Stimulated activated CD4-positive, alpha-beta T cell treated with anti-CD3 and anti-CD28 coated beads, Interleukin-2, amount 100 ng/mL, for 4 hours (primary cell): ENCODE results near the gene CFL1.

Experiments
- DNase-seq: peaks from one replicate; pipeline ENCODE4 v3.0.0-alpha.2; 2020; ENCODE audit warnings: low read depth

Gene CFL1

DNA sequence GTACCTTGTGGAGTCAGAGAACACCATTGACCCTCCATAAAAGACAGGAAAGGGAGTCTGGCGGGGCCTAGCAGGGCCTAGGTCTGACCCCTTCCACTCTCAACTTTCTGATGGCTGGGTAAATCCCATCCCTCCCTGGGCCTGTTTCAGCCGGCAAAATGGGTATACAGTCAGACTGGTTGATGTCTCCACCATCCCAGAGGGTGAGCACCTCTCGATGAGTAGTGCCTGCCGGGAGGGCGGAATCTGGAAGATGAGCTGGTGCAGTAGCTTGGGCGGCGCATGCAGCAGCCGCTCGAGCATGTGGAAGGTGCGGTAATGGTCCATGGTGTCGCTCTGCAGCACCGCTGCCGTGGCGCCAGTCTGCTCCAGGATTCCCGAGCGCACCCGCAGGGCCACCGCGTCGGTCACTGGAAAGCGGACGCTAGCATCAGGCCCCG is 29.8 kb upstream of the CFL1 start:
- DNase-seq = peak; percentile 13

DNA sequence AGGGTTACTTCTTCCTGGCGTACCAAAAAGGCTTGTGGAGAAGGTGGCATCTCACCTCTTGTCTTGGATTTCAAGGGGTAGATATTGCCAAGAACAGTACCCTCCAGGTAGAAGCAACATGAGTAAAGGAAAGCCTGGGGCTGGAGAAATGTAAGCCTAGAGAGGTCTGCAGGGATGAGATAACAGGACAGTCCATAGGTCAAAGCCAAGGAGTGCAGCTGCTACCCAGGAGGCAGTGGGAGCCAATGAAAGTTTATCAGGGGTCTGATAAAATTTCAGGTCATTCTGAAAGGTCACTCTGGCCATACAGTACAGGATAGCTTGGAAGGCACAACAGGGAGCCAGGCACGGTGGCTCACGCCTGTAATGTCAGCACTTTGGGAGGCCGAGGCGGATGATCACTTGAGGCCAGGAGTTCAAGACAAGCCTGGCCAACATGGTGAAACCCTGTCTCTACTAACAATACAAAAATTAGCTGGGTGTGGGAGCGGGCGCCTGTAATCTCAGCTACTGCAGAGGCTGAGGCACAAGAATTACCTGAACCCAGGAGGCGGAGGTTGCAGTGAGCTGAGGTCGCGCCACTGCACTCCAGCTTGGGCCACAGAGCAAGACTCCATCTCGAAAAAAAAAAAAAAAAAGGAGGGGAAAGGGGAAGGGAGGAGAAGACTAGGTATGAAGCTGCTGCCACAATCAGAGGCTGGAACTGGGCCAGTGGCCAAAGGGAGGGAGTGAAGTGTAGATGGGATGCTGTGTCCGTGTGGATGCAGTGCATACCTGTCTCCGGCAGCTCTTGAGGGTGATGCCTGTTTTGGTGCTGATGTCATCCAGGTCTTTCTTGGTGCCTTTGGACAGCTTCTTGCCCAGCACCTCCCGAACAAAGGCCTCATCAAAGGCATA is 29.1 kb upstream of the CFL1 start:
- no peak for DNase-seq

DNA sequence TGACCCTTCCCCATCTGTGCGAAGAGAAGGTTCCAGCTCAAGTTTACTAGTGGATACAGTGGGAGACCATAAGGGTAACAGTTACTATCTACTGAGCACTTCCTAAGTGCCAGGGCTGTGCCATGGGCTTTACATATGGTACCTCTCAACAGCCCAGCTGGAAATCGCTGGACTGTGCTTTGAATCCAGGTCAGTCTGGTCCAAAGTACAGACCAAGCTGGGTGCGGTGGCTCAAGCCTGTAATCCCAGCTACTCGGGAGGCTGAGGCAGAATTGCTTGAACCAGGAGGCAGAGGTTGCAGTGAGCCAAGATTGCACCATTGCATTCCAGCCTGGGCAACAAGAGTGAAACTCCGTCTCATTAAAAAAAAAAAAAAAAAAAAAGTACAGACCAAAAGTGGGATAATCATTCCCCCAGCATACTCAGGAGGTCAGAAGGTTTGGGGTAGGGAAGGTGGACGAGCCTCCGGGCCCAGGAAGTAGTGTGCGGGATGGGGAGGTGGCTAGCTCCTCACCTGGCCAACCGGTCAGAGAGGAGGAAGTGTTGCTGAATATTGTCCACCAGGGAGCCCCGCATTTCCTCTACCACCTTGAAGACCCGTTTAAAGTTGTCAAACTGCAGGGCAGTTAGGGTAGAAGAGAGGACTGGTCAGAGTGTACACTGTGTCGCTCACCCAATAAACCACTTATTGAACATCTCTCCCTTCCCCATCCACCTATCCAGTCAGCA is 28.0 kb upstream of the CFL1 start:
- DNase-seq = no peak

DNA sequence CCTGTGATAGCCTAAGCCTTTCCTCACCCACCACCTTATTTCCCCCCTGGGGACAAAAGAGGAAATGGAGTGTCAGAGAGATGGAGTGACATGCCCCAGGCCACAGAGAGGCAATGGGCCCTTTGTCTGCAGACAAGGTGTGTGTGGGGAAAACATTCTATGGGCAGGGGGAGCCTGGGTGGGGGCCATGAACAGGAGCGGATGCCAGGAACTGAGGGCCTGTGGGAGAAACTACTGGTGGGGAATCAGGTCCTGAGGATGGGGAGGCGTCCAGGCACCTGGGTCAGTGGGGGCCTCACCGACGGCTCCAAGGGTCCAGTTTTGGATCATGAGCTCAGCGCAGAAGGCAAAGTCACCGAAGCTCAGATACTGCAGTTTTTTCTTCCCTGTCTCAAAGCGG is 27.3 kb upstream of the CFL1 start:
- no peak for DNase-seq

DNA sequence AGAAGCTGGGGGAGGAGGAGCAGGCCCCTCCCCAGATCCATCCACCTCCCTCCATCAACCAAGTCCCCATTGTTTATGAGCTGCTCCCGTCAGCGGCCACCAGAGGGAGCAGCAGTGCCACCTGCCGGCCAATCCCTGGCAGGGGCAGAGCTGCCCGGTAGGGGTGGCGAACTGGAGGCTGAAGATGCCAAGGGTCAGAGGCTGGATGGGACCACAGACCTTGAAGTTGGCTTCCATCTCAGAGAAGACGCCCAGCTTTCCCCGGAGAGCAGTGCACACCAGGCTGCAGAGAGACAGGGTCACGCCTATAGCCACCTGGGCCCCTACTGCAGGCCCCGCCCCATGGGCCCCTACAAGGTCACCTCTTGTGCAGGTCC is 26.7 kb upstream of the CFL1 start:
- DNase-seq = peak; percentile 69

DNA sequence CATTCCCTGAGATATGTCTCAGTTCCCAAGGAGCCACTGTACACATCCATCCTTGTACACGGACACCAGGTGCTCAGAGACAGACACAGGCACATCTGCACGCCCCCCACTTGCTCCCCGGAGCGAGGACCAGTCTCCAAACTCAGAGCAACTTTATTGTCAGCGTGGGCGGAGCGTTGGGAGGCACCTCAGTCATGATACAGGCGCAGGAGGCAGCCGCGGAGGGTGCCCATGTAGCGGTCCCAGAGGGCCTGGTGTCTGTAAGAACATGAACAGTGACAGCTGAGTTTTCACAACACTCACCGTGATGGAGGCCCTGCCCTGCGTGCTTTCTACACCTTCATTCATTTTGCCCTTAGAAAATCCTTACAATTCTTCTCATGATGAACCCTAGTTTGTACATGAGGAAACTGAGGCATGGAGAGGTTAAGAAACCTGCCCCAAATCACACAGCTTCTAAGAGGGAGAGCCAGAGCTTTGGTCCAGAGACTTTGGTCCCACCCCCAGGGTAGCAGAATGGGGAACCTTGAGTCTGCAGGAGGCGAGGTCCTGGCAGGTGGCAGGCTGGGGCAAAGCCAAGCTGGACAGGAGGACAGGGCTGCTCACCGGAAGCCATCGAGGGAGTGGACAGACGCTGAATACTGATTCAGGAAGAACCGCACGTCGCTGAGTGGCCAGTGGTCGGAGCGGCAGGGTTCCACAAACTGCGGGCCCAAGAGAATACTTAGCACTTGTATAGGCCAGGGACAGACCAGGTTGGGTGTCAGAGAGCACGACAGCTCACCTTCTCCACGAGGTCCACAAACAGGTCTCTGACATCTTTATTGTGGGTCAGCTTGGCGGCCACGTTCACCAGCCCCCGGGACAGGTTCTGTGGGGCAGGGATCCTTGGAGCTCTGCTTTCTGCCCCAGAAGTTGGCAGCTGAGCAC is 26.1 kb upstream of the CFL1 start:
- no peak for DNase-seq

DNA sequence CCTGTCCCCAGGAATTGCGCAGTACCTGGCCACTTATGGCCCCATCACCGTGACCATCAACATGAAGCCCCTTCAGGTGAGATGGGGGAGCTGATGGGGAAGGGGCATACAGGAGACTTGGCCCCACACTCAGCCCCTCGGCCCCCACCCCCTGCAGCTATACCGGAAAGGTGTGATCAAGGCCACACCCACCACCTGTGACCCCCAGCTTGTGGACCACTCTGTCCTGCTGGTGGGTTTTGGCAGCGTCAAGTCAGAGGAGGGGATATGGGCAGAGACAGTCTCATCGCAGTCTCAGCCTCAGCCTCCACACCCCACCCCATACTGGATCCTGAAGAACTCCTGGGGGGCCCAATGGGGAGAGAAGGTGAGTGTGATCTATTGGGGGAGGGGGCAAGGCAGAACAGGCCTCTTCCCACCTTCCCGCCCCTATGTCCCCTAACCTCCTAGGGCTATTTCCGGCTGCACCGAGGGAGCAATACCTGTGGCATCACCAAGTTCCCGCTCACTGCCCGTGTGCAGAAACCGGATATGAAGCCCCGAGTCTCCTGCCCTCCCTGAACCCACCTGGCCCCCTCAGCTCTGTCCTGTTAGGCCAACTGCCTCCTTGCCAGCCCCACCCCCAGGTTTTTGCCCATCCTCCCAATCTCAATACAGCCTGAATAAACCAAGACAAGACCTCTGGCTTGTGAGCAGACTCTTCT is 25.2 kb upstream of the CFL1 start:
- no peak for DNase-seq

DNA sequence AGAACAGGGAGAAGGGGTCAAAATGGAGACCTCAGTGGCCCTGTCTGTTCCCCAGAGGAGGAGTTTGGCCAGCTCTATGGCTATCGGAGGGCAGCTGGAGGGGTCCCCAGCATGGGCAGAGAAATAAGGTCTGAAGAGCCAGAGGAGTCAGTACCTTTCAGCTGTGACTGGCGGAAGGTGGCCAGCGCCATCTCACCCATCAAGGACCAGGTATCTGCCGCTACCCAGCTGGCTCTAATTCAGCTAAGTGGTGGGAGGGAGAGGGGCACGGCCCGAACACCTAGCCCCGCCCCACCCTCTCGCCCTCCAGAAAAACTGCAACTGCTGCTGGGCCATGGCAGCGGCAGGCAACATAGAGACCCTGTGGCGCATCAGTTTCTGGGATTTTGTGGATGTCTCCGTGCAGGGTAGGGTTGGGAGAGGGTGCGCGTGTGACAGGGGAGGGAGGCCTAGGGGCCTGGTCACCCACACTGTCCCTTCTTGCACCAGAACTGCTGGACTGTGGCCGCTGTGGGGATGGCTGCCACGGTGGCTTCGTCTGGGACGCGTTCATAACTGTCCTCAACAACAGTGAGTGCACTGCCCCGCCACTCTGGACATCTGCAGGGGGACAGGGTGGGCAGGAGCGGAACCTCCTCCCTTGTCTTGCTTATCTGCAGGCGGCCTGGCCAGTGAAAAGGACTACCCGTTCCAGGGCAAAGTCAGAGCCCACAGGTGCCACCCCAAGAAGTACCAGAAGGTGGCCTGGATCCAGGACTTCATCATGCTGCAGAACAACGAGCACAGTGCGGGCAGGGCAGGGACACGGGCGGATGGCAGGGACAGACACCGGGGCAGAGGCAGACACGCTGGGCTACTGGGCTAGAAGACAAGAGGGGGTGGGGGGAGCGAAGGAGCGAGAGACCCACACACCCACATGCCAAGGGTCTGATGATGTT is 24.4 kb upstream of the CFL1 start:
- no peak for DNase-seq

DNA sequence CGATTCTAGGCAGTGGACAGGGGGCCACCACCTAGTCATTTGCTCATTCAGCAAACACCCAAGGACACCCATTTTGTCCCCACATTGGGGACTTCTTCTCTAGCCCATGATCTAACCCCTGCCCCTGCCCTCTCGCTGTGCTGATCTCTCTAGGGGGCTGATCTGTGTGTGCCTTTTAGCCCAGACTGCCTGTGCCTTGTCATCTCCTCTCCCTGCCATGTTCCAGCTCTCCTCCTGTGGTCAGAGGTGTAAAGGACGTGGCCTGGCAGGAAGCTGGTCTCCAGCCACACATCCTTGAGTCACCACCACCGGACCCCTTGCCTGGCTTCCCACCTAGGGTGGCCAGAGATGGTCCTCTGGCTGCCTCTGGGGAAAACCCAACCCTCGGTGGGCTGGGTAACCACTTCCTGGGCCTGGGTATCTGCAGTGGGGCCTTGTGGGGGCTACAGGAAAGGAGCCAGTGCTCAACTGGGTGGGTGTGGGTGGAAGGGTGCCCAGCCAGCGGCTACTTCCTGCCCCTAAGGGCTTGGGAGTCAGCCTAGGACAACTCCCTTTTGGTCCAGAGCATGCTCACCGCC is 23.0 kb upstream of the CFL1 start:
- DNase-seq = no peak

DNA sequence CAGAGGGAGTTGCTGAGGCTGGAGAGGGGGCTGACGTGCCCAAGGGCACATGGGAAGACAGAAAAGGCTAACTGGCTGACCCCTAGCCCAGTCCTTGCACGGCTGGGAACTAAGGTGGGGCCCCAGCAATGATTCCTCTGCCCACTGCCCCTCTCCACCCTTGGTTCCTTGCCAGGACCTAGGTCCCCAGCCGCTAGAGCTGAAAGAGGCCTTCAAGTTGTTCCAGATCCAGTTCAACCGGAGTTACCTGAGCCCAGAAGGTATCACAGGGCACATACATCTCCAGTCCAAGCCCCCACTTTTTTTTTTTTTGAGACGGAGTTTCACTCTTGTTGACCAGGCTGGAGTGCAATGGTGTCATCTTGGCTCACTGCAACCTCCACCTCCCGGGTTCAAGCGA is 22.0 kb upstream of the CFL1 start:
- DNase-seq = no peak

DNA sequence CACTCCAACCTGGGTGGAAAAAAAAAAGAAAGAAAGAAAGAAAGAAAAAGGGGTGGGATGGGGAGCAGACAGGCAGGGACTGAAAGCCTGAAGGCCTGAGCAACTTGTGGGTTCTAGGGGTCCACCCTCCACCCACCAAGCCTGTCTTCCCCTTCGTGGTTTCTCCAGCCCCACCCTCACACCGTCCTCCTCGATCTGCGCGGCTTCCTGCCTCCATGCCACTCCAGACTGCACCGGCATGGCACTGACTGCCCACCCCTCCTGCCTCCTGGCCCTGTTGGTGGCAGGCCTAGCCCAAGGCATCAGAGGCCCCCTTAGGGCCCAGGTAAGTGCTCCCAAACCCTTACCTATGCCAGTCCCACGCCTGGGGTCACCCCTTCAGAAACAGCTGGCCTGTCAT is 21.6 kb upstream of the CFL1 start, which contains the start of gene CTSW:
TSS of gene CTSW (plus strand) at position 221 of the 400 bp plus-strand sequence. CDS start at position 239, 18 bp downstream.
- no peak for DNase-seq

DNA sequence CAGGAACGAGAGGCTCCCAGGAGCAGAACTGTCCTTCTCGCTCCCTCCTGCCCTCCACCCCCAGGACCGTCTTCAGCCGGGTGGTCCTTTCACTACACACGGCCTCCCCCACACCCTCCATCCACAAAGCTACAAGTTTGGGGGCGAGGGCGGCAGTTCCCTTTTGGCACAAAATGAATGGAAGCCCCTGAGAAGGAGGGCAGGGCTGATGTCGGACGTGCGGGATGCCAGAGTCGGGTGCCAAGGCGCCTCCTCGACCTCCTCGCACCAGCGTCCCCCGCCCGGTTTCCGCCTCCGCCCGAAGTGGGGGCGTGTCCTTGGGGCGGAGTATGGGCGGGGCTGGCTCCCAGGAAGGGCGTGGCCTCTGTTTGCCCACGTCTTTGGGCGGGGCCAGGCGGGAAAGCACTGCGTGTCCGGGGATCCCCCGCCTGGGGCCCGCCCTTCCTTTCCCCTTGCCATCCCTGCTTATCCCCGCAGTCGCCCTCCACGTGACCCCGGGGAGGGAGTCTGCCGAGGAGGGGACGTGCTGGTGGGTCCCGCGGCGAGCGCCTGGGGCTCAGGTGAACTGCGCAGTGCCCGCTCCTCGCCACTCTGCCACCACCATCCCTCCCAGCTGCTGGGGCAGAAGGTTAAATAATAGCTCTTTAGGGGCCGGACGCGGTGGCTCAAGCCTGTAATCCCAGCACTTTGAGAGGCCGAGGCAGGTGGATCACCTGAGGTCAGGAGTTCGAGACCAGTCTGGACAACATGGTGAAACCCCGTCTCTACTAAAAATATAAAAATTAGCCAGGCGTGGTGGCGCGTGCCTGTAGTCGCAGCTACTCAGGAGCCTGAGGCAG is 15.6 kb upstream of the CFL1 start:
- DNase-seq = peak; percentile 93

DNA sequence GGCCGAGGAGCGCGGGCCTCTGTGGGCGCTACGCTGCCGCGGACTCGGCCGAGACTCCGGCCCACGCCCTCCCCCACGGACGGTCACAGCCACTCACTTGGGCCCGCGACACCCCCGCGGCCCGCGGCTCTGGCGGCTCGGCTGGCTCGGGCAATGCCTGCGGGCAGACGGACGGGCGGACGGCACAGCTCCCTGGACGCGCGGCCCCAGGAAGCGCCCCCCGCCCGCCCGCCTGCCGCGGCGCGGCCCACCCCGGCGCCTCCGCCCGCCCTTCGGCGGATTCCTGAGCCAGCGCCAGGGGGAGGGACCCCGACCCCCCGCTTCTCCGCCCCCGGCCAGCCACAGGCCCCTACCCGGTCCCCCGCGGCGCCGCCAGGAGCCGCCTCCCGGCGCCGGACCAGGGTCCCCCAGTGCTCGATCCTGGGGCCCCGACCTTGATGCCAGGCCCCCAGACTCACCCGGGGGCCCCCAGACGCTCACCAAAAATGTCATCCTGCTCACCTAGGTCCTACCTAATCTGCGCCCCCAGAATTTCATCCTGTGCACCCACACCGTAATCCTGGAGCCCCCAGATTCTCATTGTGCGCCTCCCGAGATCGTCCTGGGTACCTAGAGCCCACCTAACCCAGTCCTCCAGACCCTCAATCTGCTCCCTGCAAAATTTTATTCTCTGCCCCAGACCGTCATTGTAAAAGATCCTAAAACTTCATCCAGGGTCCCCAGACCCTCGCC is 14.8 kb upstream of the CFL1 start, which contains the start of gene EFEMP2:
TSS of gene EFEMP2 (minus strand) at position 215 of the 732 bp plus-strand sequence. CDS start 446 bp downstream, outside the sequence.
- no peak for DNase-seq

DNA sequence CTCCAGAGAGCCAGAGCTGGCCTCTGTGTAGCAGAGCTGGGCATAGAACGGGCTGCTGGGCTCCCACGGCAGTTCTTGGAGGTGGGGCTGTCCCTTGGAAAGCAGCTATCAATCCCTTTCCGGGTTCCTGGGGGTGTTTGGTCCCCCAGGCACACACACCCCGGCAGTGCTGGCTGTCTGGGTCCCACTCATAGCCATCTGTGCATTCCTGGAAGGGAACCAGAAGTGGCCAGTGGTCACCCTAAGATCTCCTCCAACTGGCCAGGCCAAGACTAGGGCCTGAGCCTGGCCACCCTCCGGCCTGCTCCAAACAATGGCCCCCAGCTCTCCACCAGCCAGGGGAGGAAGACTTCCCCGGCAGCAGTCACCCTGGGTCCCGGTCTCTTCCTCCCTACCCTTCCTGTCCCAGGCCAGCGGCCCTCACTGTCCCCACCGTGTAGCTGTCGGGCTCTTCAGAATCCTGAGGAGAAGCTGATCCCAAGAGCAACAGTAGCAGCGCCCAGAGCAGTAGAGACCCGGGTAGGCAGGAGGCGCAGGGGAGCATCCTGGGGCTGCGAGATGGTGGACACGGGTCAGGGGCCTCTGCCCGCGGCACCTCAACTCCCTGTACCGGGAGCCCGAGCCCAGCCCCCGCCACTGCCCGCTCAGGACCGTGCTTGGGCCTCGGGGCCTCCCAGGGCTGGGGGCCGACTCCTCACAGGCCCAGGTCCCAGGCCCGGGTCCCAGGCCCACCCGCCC is 14.0 kb upstream of the CFL1 start:
- DNase-seq = no peak

DNA sequence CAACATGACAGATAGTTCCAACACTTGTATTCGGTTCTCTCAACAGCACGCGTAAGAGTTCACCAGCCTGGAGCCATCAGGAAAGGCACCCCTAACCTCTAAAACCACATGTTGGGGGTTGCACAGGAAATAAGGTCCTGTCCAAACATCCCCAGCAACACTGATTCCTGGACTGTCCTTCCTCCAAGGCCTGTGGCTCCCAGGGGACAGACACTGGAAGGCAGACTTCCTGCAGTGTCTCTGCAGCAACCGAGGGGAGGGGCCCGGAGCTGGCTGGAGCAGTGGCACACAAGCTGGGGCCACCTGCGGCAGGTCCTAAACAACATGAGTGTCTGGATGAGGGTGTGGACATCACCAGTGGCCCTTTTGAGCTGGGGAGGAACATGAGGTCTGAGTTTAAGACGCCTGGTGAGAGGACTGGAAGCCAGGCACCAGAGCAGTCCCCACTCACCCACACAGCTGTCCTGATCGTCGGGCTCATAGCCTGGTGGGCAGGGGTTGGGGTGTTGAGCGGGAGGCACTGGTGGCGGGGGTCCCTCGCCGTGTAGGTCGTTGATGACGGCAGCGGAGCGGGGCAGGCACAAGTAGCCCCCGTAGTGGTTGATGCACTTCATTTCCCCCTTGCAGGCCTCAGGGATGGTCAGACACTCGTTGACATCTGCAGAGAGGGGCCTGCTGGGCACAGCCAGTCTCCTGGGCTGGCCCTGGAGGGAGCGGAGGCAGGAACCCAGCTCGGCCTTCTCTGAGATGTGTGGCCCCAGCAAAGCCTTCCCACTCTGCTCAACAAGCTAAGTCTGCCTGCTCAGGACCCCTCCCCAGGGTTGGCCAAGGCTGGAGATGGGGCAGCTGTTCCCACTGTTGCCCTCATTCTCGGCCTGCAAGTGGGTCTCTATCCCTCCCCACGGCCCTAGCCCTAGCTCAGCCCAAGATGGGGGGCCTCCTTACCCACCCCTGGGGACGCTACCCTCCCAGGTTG is 13.0 kb upstream of the CFL1 start:
- no peak for DNase-seq

DNA sequence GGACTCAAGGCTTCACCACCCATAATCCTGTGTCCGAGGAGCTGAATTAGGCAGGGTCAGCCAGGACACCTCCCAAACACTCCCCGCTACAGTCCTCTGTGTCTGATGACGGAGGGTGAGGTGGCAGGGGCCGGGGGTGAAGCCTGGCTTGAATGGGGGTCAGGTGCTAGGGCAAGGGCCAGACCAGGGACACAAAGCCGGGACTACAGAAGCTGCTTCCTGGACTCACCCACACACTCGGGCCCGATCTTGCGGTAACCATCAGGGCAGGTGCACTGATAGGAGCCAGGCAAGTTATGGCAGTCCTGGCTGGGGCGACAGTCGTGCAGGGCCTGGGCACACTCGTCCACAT is 12.3 kb upstream of the CFL1 start:
- DNase-seq = no peak
